ENCODE data around the gene POLR3H. TPM values are rescaled to one million over a fixed set of nuclear protein-coding genes. Genes with fewer than 3 reads are reported as not detected.
"Not testable (repeated sequence)": the region's sequence is repeated elsewhere in the genome, so short reads cannot be mapped to it uniquely, and the experiment has no call there.

Gene POLR3H
- total RNA-seq (39.4 and 42.3 TPM in 2 replicates), polyA plus RNA-seq (31.2 and 33.5 TPM in 2 replicates), polyA minus RNA-seq (27.3 and 37.1 TPM in 2 replicates), Bru-seq, nascent RNA (percentile 64 among the genes with signal in this experiment), BruChase-seq, experiment 1, labeled RNA remaining after a 6-hour chase (percentile 75 among the genes with signal in this experiment), BruChase-seq, experiment 2, labeled RNA remaining after a 2-hour chase (percentile 71 among the genes with signal in this experiment)
- polyA plus RNA-seq (2011; cell fraction: cytosol; rRNA removed) = 34.1 and 38.6 TPM in 2 replicates
- polyA plus RNA-seq (2011; cell fraction: nucleus; rRNA removed) = 21.3 and 21.6 TPM in 2 replicates
- 31.3 and 49.1 TPM in 2 replicates for polyA plus RNA-seq (2012)
- polyA minus RNA-seq (2011; cell fraction: cytosol; rRNA and poly(A)+ RNA removed) = 12.7 TPM
- 13.7 and 17.2 TPM in 2 replicates for polyA minus RNA-seq (2011; cell fraction: nucleus; rRNA and poly(A)+ RNA removed)
- long read RNA-seq, full-length matches to known transcripts = 114 of 134 reads
- long read RNA-seq, partial matches to known transcripts = 2 of 134 reads
- long read RNA-seq, other reads (novel, unspliced or antisense) = 18 of 134 reads

- Histone ChIP-seq H3K9me1 (replicated peaks; ENCODE audit: control insufficient read depth, extremely low read depth, insufficient read depth, low read length) (no peaks in the 10 kb centered on the region), H2AFZ (ENCODE audit: low read depth, low read length) (peak within 1 kb of the TSS; percentile 78), H3K4me2 (ENCODE audit: insufficient read depth, low read length) (peak within 1 kb of the TSS; percentile 95), H3K27me3 (ENCODE audit: control insufficient read depth in 2 of 2, insufficient read depth in 2 of 2, low read length in 2 of 2) (no peaks in the 10 kb centered on the region), H3K9ac (replicated peaks; ENCODE audit: extremely low read depth, insufficient read depth, low read length) (peak within 1 kb of the TSS; percentile 90), H3K27ac (ENCODE audit: insufficient read depth, low read depth, low read length) (peak within 1 kb of the TSS; percentile 58), H3K9me3 (replicated peaks; ENCODE audit: control insufficient read depth, insufficient read depth, low read length) (no peaks in the 10 kb centered on the region), H3K36me3 (ENCODE audit: control insufficient read depth in 2 of 2, extremely low read depth in 1 of 2, insufficient read depth in 2 of 2, low read length in 2 of 2) (peaks cover 0 to 8% of the 10 kb centered on the region in 2 experiments), H3K79me2 (ENCODE audit: control insufficient read depth, insufficient read depth, low read length) (peaks cover 42% of the 10 kb centered on the region), H3K4me1 (ENCODE audit: control insufficient read depth, extremely low read depth, insufficient read depth, low read length) (peaks cover 11% of the 10 kb centered on the region), H3K4me3 (replicated peaks in 1 of 3; ENCODE audit: insufficient read depth in 1 of 3, low read depth in 1 of 3, low read length in 3 of 3) (peak within 1 kb of the TSS; percentile 54 to 88 (median 78)), H4K20me1 (replicated peaks; ENCODE audit: control insufficient read depth, extremely low read depth, insufficient read depth, low read length) (no peaks in the 10 kb centered on the region)
- peak; percentile 98 for DNase-seq (ENCODE audit: low read depth, low spot score)
- BruUV-seq (replicated peaks) = TSS peak; percentile 44
- CTCF ChIA-PET = interaction anchor here (0.6 to 2.4 kb wide), 26 partner anchors 9 to 258 kb away, joined by 3 to 61 read pairs (median 5); partner anchors contain the start of genes ACO2, PHF5A, PMM1 and RANGAP1
- dilution Hi-C loops (cut with MboI; ENCODE audit: extremely low pct_ligation_motif_present, low sequenced_read_pairs) = no loop called here
- FAIRE-seq = peak; percentile 98
- intact Hi-C loops (cut with micrococcal nuclease) = loop anchor here (1.0 kb wide), 2 partner anchors 45 to 53 kb away; partner anchors contain the start of gene PMM1
- TF ChIP-seq GATA2 (IDR thresholded peaks at IDR 0.05; ENCODE audit: insufficient read depth, insufficient read length, low read depth, low read length) (no peak), MYC (IDR thresholded peaks at IDR 0.05; ENCODE audit: low read depth, low read length) (peak; percentile 78), EZH2 (IDR thresholded peaks at IDR 0.05; ENCODE audit: borderline replicate concordance, low read depth, low read length, severe bottlenecking) (no peak), CTCF (IDR thresholded peaks at IDR 0.05; ENCODE audit: extremely low read depth in 1 of 2, insufficient read depth in 1 of 2, low read depth in 1 of 2, low read length in 2 of 2) (peak; percentile 72 to 82), JUN (IDR thresholded peaks at IDR 0.05; ENCODE audit: borderline replicate concordance, insufficient read depth, insufficient read length, low read depth) (no peak), POLR2AphosphoS5 (IDR thresholded peaks at IDR 0.05; ENCODE audit: insufficient read depth, low read depth, low read length) (peak; percentile 77), MAX (IDR thresholded peaks at IDR 0.05; ENCODE audit: insufficient read depth, insufficient read length) (no peak), POLR2A (IDR thresholded peaks at IDR 0.05; ENCODE audit: low read depth, low read length) (peak; percentile 20), FOS (IDR thresholded peaks at IDR 0.05; ENCODE audit: borderline replicate concordance, insufficient read depth, low read length) (no peak)
- POLR2A ChIA-PET = interaction anchor here (0.8 to 1.2 kb wide), 4 partner anchors 46 to 77 kb away, joined by 3 to 9 read pairs (median 4); partner anchors contain the start of genes DESI1, PHF5A, PMM1 and XRCC6
Observed at GRCh38 chr22:41543854-41544670, at the start of gene POLR3H. TSS of gene POLR3H (minus strand) at chr22:41544470. CDS start at chr22:41544101, 369 bp downstream.

GRCh38 chr22:41593336-41593960, 49.2 kb upstream of the POLR3H start:
- H3K36me3 ChIP-seq (ENCODE audit: control insufficient read depth in 2 of 2, extremely low read depth in 1 of 2, insufficient read depth in 2 of 2, low read length in 2 of 2); H3K27me3 ChIP-seq (ENCODE audit: control insufficient read depth in 2 of 2, insufficient read depth in 2 of 2, low read length in 2 of 2); BruUV-seq (replicated peaks); H3K79me2 ChIP-seq (ENCODE audit: control insufficient read depth, insufficient read depth, low read length); H4K20me1 ChIP-seq (replicated peaks; ENCODE audit: control insufficient read depth, extremely low read depth, insufficient read depth, low read length); H3K9me1 ChIP-seq (replicated peaks; ENCODE audit: control insufficient read depth, extremely low read depth, insufficient read depth, low read length); H3K4me3 ChIP-seq (replicated peaks in 1 of 3; ENCODE audit: insufficient read depth in 1 of 3, low read depth in 1 of 3, low read length in 3 of 3); dilution Hi-C loops (cut with MboI; ENCODE audit: extremely low pct_ligation_motif_present, low sequenced_read_pairs); H2AFZ ChIP-seq (ENCODE audit: low read depth, low read length); POLR2A ChIA-PET; H3K9ac ChIP-seq (replicated peaks; ENCODE audit: extremely low read depth, insufficient read depth, low read length); intact Hi-C loops (cut with micrococcal nuclease); H3K4me2 ChIP-seq (ENCODE audit: insufficient read depth, low read length); H3K9me3 ChIP-seq (replicated peaks; ENCODE audit: control insufficient read depth, insufficient read depth, low read length); FAIRE-seq; DNase-seq (ENCODE audit: low read depth, low spot score); H3K27ac ChIP-seq (ENCODE audit: insufficient read depth, low read depth, low read length): not testable (repeated sequence)
- H3K4me1 ChIP-seq (ENCODE audit: control insufficient read depth, extremely low read depth, insufficient read depth, low read length) = peaks cover 17% of the 10 kb centered on the region
- CTCF ChIA-PET = interaction anchor here (0.8 to 1.4 kb wide), 3 partner anchors 12 to 76 kb away, joined by 3 to 4 read pairs (median 3); no protein-coding TSS in a partner anchor

All from endothelial cell of umbilical vein (primary cell).